CD14-positive monocyte (primary cell): ENCODE results near the gene KRT74. TPM values are rescaled to one million over a fixed set of nuclear protein-coding genes. Genes with fewer than 3 reads are reported as not detected.

Experiments used
- DNase-seq, 3 donors: peaks; one replicate each; pipeline ENCODE4 v3.0.0-alpha.2; 2011 to 2022
- H2AFZ ChIP-seq: 2 replicates; pipeline ENCODE4 v1.6.0; 2012; ENCODE audit warnings: mild to moderate bottlenecking, low read depth, low read length, inconsistent platforms; ENCODE audit not compliant: insufficient read depth, poor library complexity, severe bottlenecking
- H3K27ac ChIP-seq, 2 donors: 1 replicate in 1 of 2; 2 replicates in 1 of 2; pipeline ENCODE4 v1.5.1; 2012 to 2013; ENCODE audit warnings: low read length in 2 of 2, control low read depth in 1 of 2, inconsistent platforms in 1 of 2, low read depth in 1 of 2, mild to moderate bottlenecking in 1 of 2
- H3K27me3 ChIP-seq, 2 donors: one replicate each; pipeline versions ENCODE4 v1.6.0 to v1.6.1; 2011 to 2013; ENCODE audit warnings: low read length in 2 of 2; ENCODE audit not compliant: control insufficient read depth in 2 of 2, insufficient read depth in 2 of 2
- H3K36me3 ChIP-seq, 2 donors: replicated peaks in 1 of 2; 1 replicate in 1 of 2; 2 replicates in 1 of 2; pipeline versions ENCODE4 v1.5.1 to v1.6.1; 2012 to 2013; ENCODE audit warnings: low read length in 2 of 2, control low read depth in 1 of 2, inconsistent platforms in 1 of 2, mild to moderate bottlenecking in 1 of 2; ENCODE audit not compliant: insufficient read depth in 2 of 2, control insufficient read depth in 1 of 2
- H3K4me1 ChIP-seq, 2 donors: 1 replicate in 1 of 2; 2 replicates in 1 of 2; pipeline versions ENCODE4 v1.5.1 to v1.6.1; 2012 to 2013; ENCODE audit warnings: low read length in 2 of 2, control low read depth in 1 of 2, inconsistent platforms in 1 of 2, mild to moderate bottlenecking in 1 of 2, moderate library complexity in 1 of 2; ENCODE audit not compliant: insufficient read depth in 2 of 2, control insufficient read depth in 1 of 2
- H3K4me2 ChIP-seq: replicated peaks from 2 replicates; pipeline ENCODE3; 2012; ENCODE audit warnings: low read length, moderate library complexity, mild to moderate bottlenecking; ENCODE audit not compliant: poor library complexity, severe bottlenecking; ENCODE audit errors: extremely low read depth
- H3K4me3 ChIP-seq, 3 experiments: fragments of 200-600 bp in 1 of 3; sonication (generic) in 1 of 3; replicated peaks in 1 of 3; 1 replicate in 2 of 3; 2 replicates in 1 of 3; pipeline ENCODE4 v1.5.1; 2011 to 2013; ENCODE audit warnings: low read length in 3 of 3, mild to moderate bottlenecking in 3 of 3, control low read depth in 2 of 3, low read depth in 2 of 3, inconsistent platforms in 1 of 3, moderate library complexity in 1 of 3
- H3K79me2 ChIP-seq: 2 replicates; pipeline ENCODE4 v1.6.0; 2012; ENCODE audit warnings: mild to moderate bottlenecking, control low read depth, inconsistent platforms, low read length, moderate library complexity; ENCODE audit not compliant: insufficient read depth
- H3K9ac ChIP-seq: 2 replicates; pipeline ENCODE4 v1.6.0; 2017; ENCODE audit warnings: low read length, mild to moderate bottlenecking; ENCODE audit not compliant: insufficient read depth, poor library complexity, severe bottlenecking
- H3K9me3 ChIP-seq, 2 donors: replicated peaks in 1 of 2; 1 replicate in 1 of 2; 2 replicates in 1 of 2; pipeline versions ENCODE4 v1.5.1 to v1.6.1; 2012 to 2013; ENCODE audit warnings: low read length in 2 of 2, control low read depth in 1 of 2; ENCODE audit not compliant: control insufficient read depth in 1 of 2, insufficient read depth in 1 of 2
- H4K20me1 ChIP-seq: 2 replicates; pipeline ENCODE4 v1.6.0; 2012; ENCODE audit warnings: mild to moderate bottlenecking, low read length, control low read depth, moderate library complexity; ENCODE audit not compliant: insufficient read depth
- H3K27ac Mint-ChIP-seq, 7 donors: one replicate each; pipeline ENCODE4 v1.8.0; 2020; ENCODE audit warnings: mild to moderate bottlenecking in 7 of 7, mixed read lengths in 7 of 7, moderate library complexity in 6 of 7, inconsistent platforms in 2 of 7
- H3K27me3 Mint-ChIP-seq, 3 donors: one replicate each; pipeline ENCODE4 v1.8.0; 2021 to 2022; ENCODE audit warnings: low read depth in 3 of 3, mild to moderate bottlenecking in 3 of 3, mixed read lengths in 3 of 3, moderate library complexity in 3 of 3, inconsistent platforms in 1 of 3
- H3K36me3 Mint-ChIP-seq, 2 donors: one replicate each; pipeline ENCODE4 v1.8.0; 2020; ENCODE audit warnings: mixed read lengths in 2 of 2, inconsistent platforms in 1 of 2, mild to moderate bottlenecking in 1 of 2
- H3K4me1 Mint-ChIP-seq: one replicate; pipeline ENCODE4 v1.8.0; 2020; ENCODE audit warnings: mild to moderate bottlenecking, mixed read lengths
- H3K4me3 Mint-ChIP-seq, 2 donors: one replicate each; pipeline ENCODE4 v1.8.0; 2020; ENCODE audit warnings: mild to moderate bottlenecking in 2 of 2, mixed read lengths in 2 of 2, moderate library complexity in 1 of 2
- H3K9me3 Mint-ChIP-seq, 7 donors: one replicate each; pipeline ENCODE4 v1.8.0; 2020 to 2022; ENCODE audit warnings: mixed read lengths in 7 of 7, mild to moderate bottlenecking in 6 of 7, moderate library complexity in 6 of 7, inconsistent platforms in 2 of 7
- CTCF ChIP-seq: fragments of 200-600 bp; IDR thresholded peaks from one replicate; pipeline ENCODE4 v1.8.0; 2022; ENCODE audit warnings: antibody characterized with exemption, mild to moderate bottlenecking
- WGBS: methylation state at CpG from one replicate; pipeline ENCODE4 v1.1.5; 2013; ENCODE audit warnings: missing lambda C conversion rate; ENCODE audit not compliant: insufficient coverage; 5-methylcytosine and 5-hydroxymethylcytosine counted together
- intact Hi-C, 2 donors: fragments of 100-400 bp; cut with micrococcal nuclease; formaldehyde crosslinking; loops; one replicate each; pipeline versions ENCODE4 v1.15.0 to v1.15.1; 2023
- polyA plus RNA-seq, 3 donors: library from polyadenylated mRNA; depleted of rRNA in 1 of 3; unstranded in 2 of 3; stranded (reverse) in 1 of 3; fragments of 300-500 nt in 2 of 3; fragments of >200 nt in 1 of 3; fragmentation: Illumina TruSeq in 2 of 3; gene quantifications; 1 replicate in 2 of 3; 2 replicates in 1 of 3; pipeline ENCODE4 v1.2.3, GENCODE V29; 2012 to 2021

Gene KRT74
- polyA plus RNA-seq, 3 donors: not detected

- no peak overlapping the region for H3K9ac ChIP-seq
- H3K4me3 Mint-ChIP-seq: no peak overlapping the region
- TF ChIP-seq CTCF: no peak
Observed at GRCh38 chr12:52524241-52524897, 49.3 kb downstream of the KRT74 start.

GRCh38 chr12:52523824-52524223, 49.8 kb downstream of the KRT74 start:
- H3K4me3 Mint-ChIP-seq: no peak overlapping the region
- no peak for DNase-seq
- no CpG with 5 or more reads among the region's 4 CpGs for WGBS

More at GRCh38 chr12:52524241-52524897, 49.3 kb downstream of the KRT74 start:
- H3K27ac ChIP-seq: no peak overlapping the region
- Mint-ChIP-seq H3K27ac (no peak overlapping the region), H3K9me3 (no peaks in the 10 kb centered on the region), H3K27me3 (peaks cover 0 to 7% (median 5%) of the 10 kb centered on the region in 3 donors), H3K4me1 (no peaks in the 10 kb centered on the region), H3K36me3 (no peaks in the 10 kb centered on the region)
- no peak overlapping the region for H2AFZ ChIP-seq
- H3K27me3 ChIP-seq: no peaks in the 10 kb centered on the region
- H3K9me3 ChIP-seq: no peaks in the 10 kb centered on the region
- no peaks in the 10 kb centered on the region for H3K79me2 ChIP-seq
- no peaks in the 10 kb centered on the region for H4K20me1 ChIP-seq
- no peaks in the 10 kb centered on the region for H3K36me3 ChIP-seq
- H3K4me3 ChIP-seq: no peak overlapping the region
- DNase-seq: no peak
- intact Hi-C loops: no loop called here
- 84% methylated on average over 6 of the region's 6 CpGs for WGBS
- H3K4me1 ChIP-seq: no peaks in the 10 kb centered on the region
- H3K4me2 ChIP-seq: no peak overlapping the region

More at GRCh38 chr12:52523824-52524223, 49.8 kb downstream of the KRT74 start:
- H3K4me3 ChIP-seq: no peak overlapping the region
- H3K36me3 ChIP-seq: no peaks in the 10 kb centered on the region
- peaks cover 1 to 9% (median 4%) of the 10 kb centered on the region in 3 donors for H3K27me3 Mint-ChIP-seq
- H3K9me3 Mint-ChIP-seq: no peaks in the 10 kb centered on the region
- no peaks in the 10 kb centered on the region for H3K27me3 ChIP-seq
- no peaks in the 10 kb centered on the region for H4K20me1 ChIP-seq
- no peak for TF ChIP-seq CTCF
- H3K79me2 ChIP-seq: no peaks in the 10 kb centered on the region
- no peaks in the 10 kb centered on the region for H3K9me3 ChIP-seq
- no peak overlapping the region for H3K27ac Mint-ChIP-seq
- H2AFZ ChIP-seq: no peak overlapping the region
- no peak overlapping the region for H3K27ac ChIP-seq
- intact Hi-C loops: no loop called here
- H3K4me1 ChIP-seq: no peaks in the 10 kb centered on the region
- no peaks in the 10 kb centered on the region for H3K4me1 Mint-ChIP-seq
- H3K4me2 ChIP-seq: no peak overlapping the region
- H3K36me3 Mint-ChIP-seq: no peaks in the 10 kb centered on the region
- H3K9ac ChIP-seq: no peak overlapping the region
